A549 (cell line): ENCODE measurements around the gene MLPH. TPM values are rescaled to one million over a fixed set of nuclear protein-coding genes. Genes with fewer than 3 reads are reported as not detected.

Experiments used
- ATAC-seq, 2 experiments: fragments of 200-7000 bp in 1 of 2; fragments of >200 bp in 1 of 2; cut with Nextera tagmentation in 1 of 2; cut with Tn5 transposase in 1 of 2; 3 replicates each; pipeline versions ENCODE4 v1.8.0 to v1.9.1; 2018 to 2020; ENCODE audit warnings: mild to moderate bottlenecking in 1 of 2, moderate library complexity in 1 of 2
- CTCF ChIA-PET: fragments of 300-600 bp; sonication (Branson Sonifier 250); formaldehyde crosslinking; extraction: SDS; loops from one replicate; lab custom pipeline; 2021; ENCODE audit warnings: antibody characterized with exemption, inconsistent platforms; lab: Yijun Ruan, JAX
- POLR2A ChIA-PET: fragments of 350-600 bp; formaldehyde crosslinking; extraction: SDS; loops from one replicate; lab custom pipeline; 2021; ENCODE audit warnings: antibody characterized with exemption, inconsistent platforms; lab: Yijun Ruan, JAX
- DNase-seq, 2 experiments: peaks; one replicate each; pipeline versions ENCODE4 v3.0.0 to v3.0.0-alpha.2; 2011 to 2016; ENCODE audit warnings: low read depth in 1 of 2, low spot score in 1 of 2
- FAIRE-seq: peaks from 2 replicates; lab custom pipeline; 2011; peaks lifted over from hg19 to GRCh38; lab: Jason Lieb, UNC
- H3K27ac ChIP-seq, 2 experiments: fragments of >200 bp; sonication (Bioruptor Twin); formaldehyde crosslinking; 3 replicates each; pipeline ENCODE4 v1.5.1; 2016 to 2017
- H3K4me1 ChIP-seq: fragments of >200 bp; sonication (Bioruptor Twin); formaldehyde crosslinking; 3 replicates; pipeline ENCODE4 v1.6.1; 2016
- H3K4me2 ChIP-seq: fragments of >200 bp; sonication (Bioruptor Twin); formaldehyde crosslinking; 3 replicates; pipeline ENCODE4 v1.6.1; 2016
- H3K4me3 ChIP-seq: fragments of >200 bp; sonication (Bioruptor Twin); formaldehyde crosslinking; 3 replicates; pipeline ENCODE4 v1.5.1; 2016
- H3K9me3 ChIP-seq: fragments of >200 bp; sonication (Bioruptor Twin); formaldehyde crosslinking; 3 replicates; pipeline ENCODE4 v1.6.1; 2016
- ATOH8 ChIP-seq: fragments of 250-450 bp; sonication (Bioruptor Pico); IDR thresholded peaks from 2 replicates; pipeline ENCODE4 v1.5.0; 2020; ENCODE audit warnings: low read depth, mild to moderate bottlenecking, moderate library complexity
- CBX2 ChIP-seq: fragments of 200-600 bp; sonication (generic); IDR thresholded peaks from 2 replicates; pipeline ENCODE4 v1.6.1; 2016; ENCODE audit warnings: low read depth, mild to moderate bottlenecking, borderline replicate concordance
- CEBPB ChIP-seq, 2 experiments: fragments of >200 bp in 1 of 2; sonication (Bioruptor Twin) in 1 of 2; formaldehyde crosslinking in 1 of 2; IDR thresholded peaks; 2 replicates each; pipeline ENCODE4 v1.6.1; 2012 to 2016
- EHMT2 ChIP-seq: fragments of 200-600 bp; sonication (generic); IDR thresholded peaks from 2 replicates; pipeline ENCODE4 v1.6.1; 2016; ENCODE audit warnings: antibody characterized with exemption, low read depth, mild to moderate bottlenecking, moderate library complexity
- FOSB ChIP-seq: fragments of 250-450 bp; sonication (Bioruptor Pico); IDR thresholded peaks from 2 replicates; pipeline ENCODE4 v1.5.0; 2020; ENCODE audit warnings: mild to moderate bottlenecking, moderate library complexity
- FOXS1 ChIP-seq: fragments of 250-450 bp; sonication (Bioruptor Pico); IDR thresholded peaks from 2 replicates; pipeline ENCODE4 v1.5.0; 2020; ENCODE audit warnings: mild to moderate bottlenecking, moderate library complexity
- HES2 ChIP-seq: fragments of >200 bp; sonication (Bioruptor Twin); formaldehyde crosslinking; IDR thresholded peaks from 2 replicates; pipeline ENCODE4 v1.6.1; 2016
- HEYL ChIP-seq: fragments of 250-450 bp; sonication (Bioruptor Pico); IDR thresholded peaks from 2 replicates; pipeline ENCODE4 v1.8.0; 2021; ENCODE audit warnings: mild to moderate bottlenecking, moderate library complexity
- HMGXB4 ChIP-seq: fragments of 250-450 bp; sonication (Bioruptor Pico); IDR thresholded peaks from 2 replicates; pipeline ENCODE4 v1.5.0; 2021; ENCODE audit warnings: mild to moderate bottlenecking, moderate library complexity, borderline replicate concordance
- HOXA7 ChIP-seq: fragments of 250-450 bp; sonication (Bioruptor Pico); IDR thresholded peaks from 2 replicates; pipeline ENCODE4 v1.5.0; 2020; ENCODE audit warnings: mild to moderate bottlenecking, moderate library complexity
- HOXB13 ChIP-seq: fragments of 250-450 bp; sonication (Bioruptor Pico); IDR thresholded peaks from 2 replicates; pipeline ENCODE4 v1.5.0; 2020; ENCODE audit warnings: low read depth, mild to moderate bottlenecking, moderate library complexity
- MAX ChIP-seq: IDR thresholded peaks from 2 replicates; pipeline ENCODE4 v1.6.1; 2012
- MAZ ChIP-seq: fragments of 150-350 bp; IDR thresholded peaks from 2 replicates; pipeline ENCODE4 v1.6.1; 2014; ENCODE audit warnings: antibody characterized with exemption, low read depth, low read length, borderline replicate concordance
- RAD21 ChIP-seq, 2 experiments: fragments of >200 bp in 1 of 2; sonication (Bioruptor Twin) in 1 of 2; formaldehyde crosslinking in 1 of 2; IDR thresholded peaks in 1 of 2; conservative IDR thresholded peaks in 1 of 2; 2 replicates in 1 of 2; 3 replicates in 1 of 2; pipeline ENCODE4 v1.6.1; 2012 to 2018; ENCODE audit warnings: inconsistent platforms in 1 of 2
- RFX5 ChIP-seq: fragments of 450-650 bp; IDR thresholded peaks from 2 replicates; pipeline ENCODE4 v1.7.1; 2014; ENCODE audit warnings: antibody characterized with exemption, mild to moderate bottlenecking, moderate library complexity
- TP53 ChIP-seq: fragments of 250-450 bp; sonication (Bioruptor Pico); IDR thresholded peaks from 2 replicates; pipeline ENCODE4 v1.5.0; 2021; ENCODE audit warnings: mild to moderate bottlenecking, moderate library complexity
- WGBS: methylation state at CpG from one replicate; pipeline ENCODE4 v1.1.6; 2017; ENCODE audit errors: missing lambda C conversion rate; 5-methylcytosine and 5-hydroxymethylcytosine counted together
- polyA plus RNA-seq, 4 experiments: library from polyadenylated mRNA; depleted of rRNA in 3 of 4; stranded (reverse); fragments of >200 nt; fragmentation: RNase III in 1 of 4; extraction: RNeasy Plus Mini Kit Qiagen cat#74134 plus additional on column Dnase treatment in 1 of 4; gene quantifications; 2 replicates in 3 of 4; 3 replicates in 1 of 4; pipeline ENCODE4 v1.2.3, GENCODE V29; 2011 to 2017

The MLPH gene
- polyA plus RNA-seq, 2 of the 4 experiments (the other 2 are of a cell fraction), result 218 to 350 TPM

- no peak for TF ChIP-seq CEBPB (IDR thresholded peaks at IDR 0.05)
- no peak for TF ChIP-seq EHMT2
- no peak for TF ChIP-seq RFX5
- no peak for TF ChIP-seq MAX
- TF ChIP-seq CBX2, result no peak
- 0 out of 2 replicates have a peak, but pooled peaks have one; percentile 42 for TF ChIP-seq FOXS1 (CRISPR knock-in tag)
- 0 out of 2 replicates have a peak, but pooled peaks have one; percentile 54 for TF ChIP-seq TP53 (CRISPR knock-in tag)
- peak; percentile 82 for TF ChIP-seq HOXA7 (CRISPR knock-in tag)
- no peak for TF ChIP-seq RAD21 (conservative IDR thresholded peaks at IDR 0.05 in 1 of 2, IDR thresholded peaks at IDR 0.05 in 1 of 2)
- TF ChIP-seq HES2, result no peak
Observed at GRCh38 chr2:237501892-237502513, 15.0 kb downstream of the MLPH start (continued).

GRCh38 chr2:237503201-237503600 is 16.1 kb downstream of the MLPH start:
- H3K4me1 ChIP-seq, result peaks cover 94% of the 10 kb centered on the region
- TF ChIP-seq HMGXB4 (CRISPR knock-in tag) (no peak), HEYL (peak; percentile 26; the same call in 1 of the 2 replicates), HOXB13 (CRISPR knock-in tag) (peak; percentile 38; the same call in 1 of the 2 replicates)

GRCh38 chr2:237505188-237505939 is 18.3 kb downstream of the MLPH start:
- Histone ChIP-seq H3K9me3 (no peaks in the 10 kb centered on the region), H3K27ac (peak overlapping the region; percentile 97 to 98), H3K4me3 (no peak overlapping the region), H3K4me1 (peaks cover 94% of the 10 kb centered on the region), H3K4me2 (peak overlapping the region; percentile 19)
- ATAC-seq (no peak), FAIRE-seq (no peak), DNase-seq (no peak)
- POLR2A ChIA-PET, result no interaction called here
- CTCF ChIA-PET, result interaction anchor here (0.8 to 7.2 kb wide), 9 partner anchors 7 to 327 kb away, joined by 3 to 62 read pairs (median 4); no protein-coding TSS in a partner anchor
- TF ChIP-seq FOSB (CRISPR knock-in tag), result no peak
- no peak for TF ChIP-seq MAZ
- no peak for TF ChIP-seq ATOH8
- WGBS, result 94% methylated on average over 13 of the region's 15 CpGs

More at GRCh38 chr2:237503201-237503600, 16.1 kb downstream of the MLPH start:
- Histone ChIP-seq H3K9me3 (no peaks in the 10 kb centered on the region), H3K4me3 (no peak overlapping the region), H3K4me2 (peak overlapping the region; percentile 63), H3K27ac (peak overlapping the region; percentile 97 to 98)
- 80% methylated on average over 16 of the region's 16 CpGs for WGBS
- ChIA-PET CTCF (interaction anchor here (1.4 to 7.2 kb wide), 6 partner anchors 9 to 68 kb away, joined by 6 to 62 read pairs (median 35); partner anchors contain the start of gene MLPH), POLR2A (interaction anchor here (3.9 kb wide), 1 partner anchor 16 kb away, joined by 57 read pairs; the partner anchor contains the start of gene MLPH)
- no peak for ATAC-seq
- no peak for DNase-seq
- no peak for FAIRE-seq
